HEK293T (cell line): ENCODE measurements around the gene ENTPD7.

Experiments
- ARNT ChIP-seq: fragments of 450-650 bp; IDR thresholded peaks from 2 replicates; pipeline ENCODE4 v1.6.1; 2017; ENCODE audit warnings: mild to moderate bottlenecking
- BHLHE40 ChIP-seq: fragments of 450-650 bp; IDR thresholded peaks from 2 replicates; pipeline ENCODE4 v1.6.1; 2016; ENCODE audit warnings: mild to moderate bottlenecking, moderate library complexity, borderline replicate concordance
- FOXA1 ChIP-seq: fragments of 450-650 bp; IDR thresholded peaks from 2 replicates; pipeline ENCODE4 v1.6.1; 2016; ENCODE audit warnings: mild to moderate bottlenecking
- FOXK2 ChIP-seq: fragments of 450-650 bp; IDR thresholded peaks from 2 replicates; pipeline ENCODE4 v1.6.1; 2016; ENCODE audit warnings: mild to moderate bottlenecking
- FOXM1 ChIP-seq: fragments of 450-650 bp; IDR thresholded peaks from 2 replicates; pipeline ENCODE4 v1.6.1; 2017; ENCODE audit warnings: mild to moderate bottlenecking, borderline replicate concordance
- HDGF ChIP-seq: fragments of 450-650 bp; IDR thresholded peaks from 2 replicates; pipeline ENCODE4 v1.6.1; 2017; ENCODE audit warnings: antibody characterized with exemption, borderline replicate concordance
- L3MBTL2 ChIP-seq: fragments of 450-650 bp; conservative IDR thresholded peaks from 2 replicates; pipeline ENCODE4 v1.6.1; 2016; ENCODE audit warnings: mild to moderate bottlenecking
- LEF1 ChIP-seq: fragments of 450-650 bp; IDR thresholded peaks from 2 replicates; pipeline ENCODE4 v1.6.1; 2017; ENCODE audit warnings: mild to moderate bottlenecking, borderline replicate concordance
- NFRKB ChIP-seq: fragments of 450-650 bp; IDR thresholded peaks from 2 replicates; pipeline ENCODE4 v1.6.1; 2016; ENCODE audit warnings: mild to moderate bottlenecking, moderate library complexity
- PKNOX1 ChIP-seq: fragments of 450-650 bp; IDR thresholded peaks from 2 replicates; pipeline ENCODE4 v1.6.1; 2016
- SP1 ChIP-seq: fragments of 450-650 bp; IDR thresholded peaks from 2 replicates; pipeline ENCODE4 v1.6.1; 2017
- SUZ12 ChIP-seq: fragments of 450-650 bp; IDR thresholded peaks from 2 replicates; pipeline ENCODE4 v1.6.1; 2016; ENCODE audit warnings: mild to moderate bottlenecking
- TARDBP ChIP-seq: fragments of 450-650 bp; IDR thresholded peaks from 2 replicates; pipeline ENCODE4 v1.6.1; 2016
- ZNF384 ChIP-seq: fragments of 450-650 bp; IDR thresholded peaks from 2 replicates; pipeline ENCODE4 v1.6.1; 2016

DNA sequence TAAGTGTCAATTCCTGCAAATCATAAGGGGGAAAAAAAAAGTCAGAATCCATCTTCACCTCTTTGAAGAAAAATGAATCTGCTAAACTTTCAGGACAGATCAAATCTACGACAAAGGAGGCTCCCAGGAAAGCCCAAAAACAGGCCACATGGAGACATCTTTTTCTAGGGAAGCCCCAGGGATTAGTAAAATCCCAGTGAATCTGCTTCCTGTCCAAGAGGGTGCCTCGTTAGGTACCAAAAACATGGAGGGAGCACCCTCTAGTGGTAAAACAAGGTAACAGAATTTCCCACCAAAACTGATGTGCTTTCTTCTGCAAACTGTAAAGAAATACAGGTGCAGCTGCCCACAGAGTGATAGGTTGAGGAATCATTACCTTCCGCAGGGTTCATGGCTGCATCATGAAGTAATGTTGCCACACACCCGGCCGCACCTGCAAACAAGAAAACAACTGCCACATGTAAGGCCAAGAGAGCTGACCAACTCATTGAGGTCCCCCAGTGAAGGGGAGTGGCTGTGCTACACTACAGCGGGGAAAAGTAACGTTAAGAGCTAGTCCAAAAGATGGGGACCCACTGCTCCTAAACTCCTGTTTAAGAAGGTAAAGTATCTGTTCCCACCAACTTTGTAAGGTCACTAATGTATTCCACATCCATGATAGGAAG, 47.0 kb upstream of the ENTPD7 start:
- TF ChIP-seq FOXM1, result no peak
- TF ChIP-seq SP1, result no peak
- no peak for TF ChIP-seq L3MBTL2
- TF ChIP-seq PKNOX1, result no peak
- TF ChIP-seq BHLHE40, result no peak
- TF ChIP-seq FOXA1, result no peak
- no peak for TF ChIP-seq HDGF
- no peak for TF ChIP-seq FOXK2
- TF ChIP-seq NFRKB, result no peak
- no peak for TF ChIP-seq SUZ12
- TF ChIP-seq LEF1, result no peak
- TF ChIP-seq ZNF384, result no peak
- TF ChIP-seq TARDBP, result no peak
- no peak for TF ChIP-seq ARNT
